NCI-H1930 (cell line): ENCODE data around the gene URB1.

Experiments used
- DNase-seq, 2 experiments: peaks; one replicate each; lab custom pipeline; 2025; lab: John Stamatoyannopoulos, UW

URB1 gene

DNA sequence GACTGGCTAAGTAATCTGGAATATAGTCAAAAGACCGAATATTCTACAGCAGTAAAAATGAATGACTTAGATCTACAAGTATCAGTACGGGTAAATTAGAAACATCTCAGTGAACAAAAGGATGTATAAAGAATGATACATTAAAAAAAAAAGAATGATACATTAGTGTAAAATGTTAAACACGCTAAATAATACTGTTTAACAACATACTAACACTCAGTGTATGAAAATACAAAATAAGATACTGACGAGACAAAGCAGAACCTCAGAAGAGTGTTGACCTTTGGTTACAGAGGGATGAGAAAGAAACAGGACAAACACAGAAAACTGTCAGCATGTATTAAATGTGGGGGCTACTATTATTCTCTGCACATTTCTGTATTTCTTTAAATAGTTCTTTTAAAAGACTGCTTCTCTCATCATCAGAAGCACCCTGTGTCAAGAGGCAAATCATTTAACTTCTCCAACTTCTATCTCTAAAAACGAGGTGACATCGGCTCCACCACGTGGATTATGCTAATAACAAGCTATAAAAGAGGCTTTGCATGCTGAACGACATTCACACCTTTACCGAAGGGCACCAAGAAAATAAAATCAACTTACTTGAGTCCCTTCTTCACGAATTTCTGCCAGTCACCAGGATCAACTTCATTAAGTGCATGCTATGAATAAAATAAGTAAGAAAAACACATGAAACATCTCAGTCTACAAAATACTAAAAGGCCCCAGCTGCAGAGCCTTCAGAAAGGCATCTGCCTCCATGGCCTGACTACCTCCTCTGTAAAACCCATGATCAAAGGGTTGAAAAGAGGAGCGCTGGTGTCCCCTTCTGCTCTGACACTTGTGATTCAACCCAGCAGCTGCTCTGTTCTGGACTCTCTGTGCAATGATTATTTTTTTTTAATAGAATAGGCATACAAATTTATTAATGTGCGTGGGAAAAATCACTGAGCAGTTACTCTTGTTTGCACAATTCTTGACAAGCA lies 51.7 kb downstream of the URB1 start:
- DNase-seq, result no peak

- DNase-seq, result no peak
These were observed 54.4 kb downstream of the URB1 start for GRCh38 chr21:32338209-32338921.

DNA sequence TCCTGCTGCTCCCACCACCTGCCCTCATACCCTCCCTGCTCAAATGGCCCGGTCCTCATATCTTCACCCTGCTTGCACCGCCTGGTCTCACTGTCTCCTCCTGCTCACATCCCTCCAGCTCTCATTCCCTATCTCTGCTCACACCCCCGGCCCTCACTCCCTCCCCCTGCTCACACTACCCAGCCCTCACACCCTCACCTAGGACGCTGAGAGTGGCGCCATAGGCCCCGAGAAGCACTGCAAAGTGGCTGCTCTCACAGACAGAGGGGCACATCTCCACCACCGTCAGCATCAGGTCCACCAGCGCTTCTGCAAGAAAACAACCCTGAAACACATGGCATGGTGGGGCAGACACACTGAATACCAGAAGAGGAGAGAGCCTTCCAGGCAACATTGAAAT lies 55.6 kb downstream of the URB1 start:
- no peak for DNase-seq

DNA sequence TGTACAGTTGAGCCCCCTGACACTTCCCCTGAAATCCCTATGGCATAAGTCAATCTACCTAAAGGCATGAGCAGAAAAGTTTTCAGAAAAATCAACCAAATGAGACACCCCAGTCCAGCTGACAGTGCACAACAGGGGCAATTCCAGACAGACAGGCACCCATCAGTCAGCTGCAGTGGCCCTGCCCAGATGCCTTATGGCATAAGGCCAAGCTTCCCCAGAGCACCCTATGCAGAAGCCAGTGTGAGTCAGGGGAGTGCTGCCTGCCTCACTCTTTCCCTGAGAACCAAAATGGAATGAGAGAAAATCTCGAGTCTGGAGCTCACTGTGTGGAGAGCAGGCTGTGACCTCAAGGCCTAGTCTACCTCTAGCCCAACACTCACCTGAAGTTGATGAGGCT lies 56.1 kb downstream of the URB1 start:
- no peak for DNase-seq

DNA sequence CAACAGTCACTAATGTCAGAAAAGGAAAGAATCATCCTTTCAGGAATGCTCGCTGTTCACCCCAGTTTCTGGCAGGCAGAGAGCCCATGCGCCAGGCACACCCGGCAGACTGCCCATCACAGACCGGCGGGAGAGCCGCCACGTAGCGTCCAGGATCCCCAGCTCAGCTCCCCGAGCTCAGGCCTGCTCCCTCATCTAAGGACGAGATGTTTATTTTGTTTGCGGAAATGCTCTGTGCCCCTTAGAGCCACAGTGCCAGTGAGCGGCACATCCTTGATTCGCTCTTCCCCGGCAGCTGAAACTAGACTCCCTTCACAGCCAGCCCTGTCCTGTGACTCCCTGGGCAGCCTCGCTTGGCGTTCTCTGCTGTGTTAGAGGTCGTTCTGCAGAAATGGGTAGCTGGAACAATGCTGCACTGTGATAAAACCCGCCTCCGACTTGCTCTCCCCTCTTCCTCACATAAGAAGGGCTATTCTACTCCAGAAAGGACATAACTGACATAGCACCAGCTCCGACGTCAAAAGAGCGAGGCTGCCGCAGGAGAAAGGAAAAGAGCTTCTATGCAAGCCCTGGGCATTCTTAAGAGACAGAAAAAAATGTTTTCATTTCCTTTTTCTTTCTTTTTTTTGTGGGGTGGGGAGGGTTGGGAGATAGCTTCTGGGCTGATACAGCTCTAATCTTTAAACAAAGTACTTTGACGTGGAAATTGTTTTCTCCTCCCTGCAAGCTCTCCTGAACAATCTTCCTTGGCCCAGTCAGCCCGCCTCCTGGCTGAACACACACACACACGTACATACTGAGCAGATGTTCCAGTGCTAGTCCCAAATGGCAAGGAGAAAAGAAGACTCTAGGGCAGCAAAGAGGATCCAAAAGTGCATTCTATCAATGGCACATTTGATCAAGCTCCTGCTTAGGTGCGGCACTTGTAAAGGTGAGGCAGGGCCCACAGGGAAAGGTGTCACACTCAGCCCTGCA lies 56.9 kb downstream of the URB1 start:
- no peak for DNase-seq

GRCh38 chr21:32334980-32335531 lies 57.8 kb downstream of the URB1 start:
- no peak for DNase-seq

DNA sequence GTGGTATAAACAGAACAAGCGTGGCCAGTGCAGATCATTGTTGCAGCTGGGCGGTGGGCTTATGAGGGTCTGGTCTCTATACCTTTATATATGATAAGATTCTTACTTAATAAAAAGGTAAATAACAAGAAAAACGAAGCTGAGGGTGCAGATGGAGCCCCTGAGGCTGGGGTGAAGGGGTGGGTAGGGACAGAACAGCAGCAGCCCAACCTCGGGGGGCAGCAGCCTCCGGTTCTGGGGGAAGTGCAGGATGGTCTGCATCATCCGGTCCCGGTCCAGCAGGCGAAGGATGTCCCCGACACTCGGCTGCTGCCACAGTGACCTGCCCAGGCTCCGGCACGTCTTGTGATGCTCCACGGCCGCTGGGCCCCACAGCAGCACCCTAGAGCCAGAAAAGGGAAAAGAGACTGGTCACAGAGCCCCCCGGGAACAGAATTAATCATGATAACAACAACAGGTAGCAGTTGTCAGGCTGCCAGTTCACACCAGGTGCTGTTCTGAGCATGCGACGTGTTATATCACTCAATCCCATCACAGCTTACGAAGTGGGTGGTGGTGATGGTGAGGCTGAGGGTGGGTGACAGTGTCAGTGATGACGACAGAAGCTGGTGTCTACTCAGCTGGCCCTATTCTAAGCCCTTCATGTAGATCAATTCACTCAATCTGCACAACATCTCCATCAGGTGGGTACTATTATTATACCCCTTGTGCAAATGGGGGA lies 58.7 kb downstream of the URB1 start:
- DNase-seq, result no peak

GRCh38 chr21:32332463-32332951 lies 60.3 kb downstream of the URB1 start:
- no peak for DNase-seq

DNA sequence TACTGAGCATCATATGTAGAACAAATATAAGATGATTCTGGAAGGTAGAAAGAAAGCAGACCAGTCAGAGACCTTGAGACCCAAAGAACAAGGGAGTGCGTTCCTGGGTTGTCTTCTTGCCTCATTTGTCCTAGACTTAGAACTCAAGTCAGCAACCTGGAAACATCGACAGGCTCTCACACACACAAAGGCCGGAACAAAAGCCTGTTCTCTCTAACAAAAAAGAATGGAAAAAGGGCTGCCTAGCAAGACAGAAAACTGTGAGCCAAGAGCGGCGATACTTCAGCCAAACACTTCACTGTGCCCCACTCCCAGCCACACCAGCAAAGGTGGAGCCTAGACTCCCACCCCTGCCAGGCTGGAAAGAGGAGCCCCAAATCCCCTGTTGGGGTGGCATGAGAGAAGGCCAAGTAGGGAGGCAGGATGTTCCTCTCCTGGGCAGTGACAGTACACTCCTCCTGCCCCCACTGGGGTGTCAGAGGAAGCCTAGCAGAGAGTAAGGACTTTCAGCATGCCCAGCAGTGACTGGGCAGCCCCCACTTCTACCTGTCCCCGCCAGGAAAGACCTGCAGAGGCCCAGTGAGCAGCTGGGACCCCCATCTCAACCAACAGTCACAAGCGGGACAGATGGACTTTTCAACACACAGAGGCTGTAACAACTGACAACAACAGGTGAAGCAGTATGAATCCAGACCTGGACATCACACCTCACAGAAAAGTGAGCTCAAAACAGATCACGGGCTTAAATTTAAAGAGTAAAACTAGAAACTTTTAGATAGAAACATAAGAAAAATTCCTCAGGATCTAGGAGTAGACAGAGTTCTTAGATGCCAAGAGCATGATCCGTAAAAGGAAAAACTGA lies 61.1 kb downstream of the URB1 start:
- DNase-seq, result no peak

GRCh38 chr21:32330784-32331311 lies 62.0 kb downstream of the URB1 start:
- peak in 1 of 2 experiments; percentile 34 for DNase-seq

GRCh38 chr21:32329776-32330175 lies 63.0 kb downstream of the URB1 start:
- no peak for DNase-seq

GRCh38 chr21:32329331-32329730 lies 63.5 kb downstream of the URB1 start:
- no peak for DNase-seq

- DNase-seq, result no peak
These were observed 64.2 kb downstream of the URB1 start for GRCh38 chr21:32328595-32328994.

GRCh38 chr21:32325706-32326105 lies 67.1 kb downstream of the URB1 start:
- no peak for DNase-seq

- DNase-seq, result no peak
These were observed 70.1 kb downstream of the URB1 start for GRCh38 chr21:32322676-32323075.

GRCh38 chr21:32322103-32322502 lies 70.7 kb downstream of the URB1 start:
- DNase-seq, result no peak

DNA sequence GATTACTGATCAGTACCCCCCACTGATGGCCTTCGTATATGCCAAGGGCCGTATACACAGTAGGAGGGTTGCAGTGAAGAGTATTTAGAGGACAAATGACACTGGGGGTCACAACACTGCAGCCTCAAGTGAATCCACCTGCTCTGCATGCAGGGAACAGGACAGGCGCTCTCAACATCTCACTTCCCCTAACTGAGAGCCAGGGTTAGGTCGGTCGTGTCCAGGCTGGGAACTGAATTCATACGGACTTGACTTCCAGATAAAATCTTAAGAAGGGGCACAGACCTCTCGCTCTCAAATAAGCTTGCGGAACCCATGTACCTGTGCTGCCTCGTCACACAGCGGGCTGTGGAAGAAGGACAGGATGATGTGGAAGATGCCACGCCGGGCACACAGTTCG lies 71.3 kb downstream of the URB1 start:
- DNase-seq, result no peak

- no peak for DNase-seq
These were observed 72.1 kb downstream of the URB1 start for GRCh38 chr21:32320726-32321125.

DNA sequence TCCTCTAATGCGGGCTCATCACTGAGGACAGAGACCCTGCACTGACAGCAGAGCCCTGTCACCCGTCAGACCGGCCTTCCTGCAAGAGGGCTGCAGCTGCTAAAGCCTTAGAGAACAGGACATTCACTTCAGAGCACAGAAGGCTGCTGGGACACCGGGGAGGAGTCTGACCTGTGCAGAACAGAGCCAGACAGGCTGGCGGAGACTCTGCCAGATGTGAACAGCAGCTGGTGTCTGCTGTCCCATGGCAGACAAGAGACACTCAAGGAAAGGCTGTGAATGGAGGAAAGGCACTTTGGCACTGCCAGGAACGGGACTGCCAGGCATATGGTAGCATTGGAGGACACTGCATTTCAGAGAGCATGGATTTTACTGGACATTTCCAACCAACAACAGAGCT lies 72.8 kb downstream of the URB1 start:
- DNase-seq, result no peak

GRCh38 chr21:32319012-32319411 lies 73.8 kb downstream of the URB1 start:
- no peak for DNase-seq
